ENCODE measurements around the gene ZNF76. TPM values are rescaled to one million over a fixed set of nuclear protein-coding genes. Genes with fewer than 3 reads are reported as not detected.

Gene ZNF76
- total RNA-seq, 2 experiments from 2014 or later, result 31.0 to 59.5 TPM

- no peaks in the 10 kb centered on the region for H3K4me1 ChIP-seq (ENCODE audit: insufficient read depth, low read length, poor library complexity, severe bottlenecking)
- TF ChIP-seq CTCF (conservative IDR thresholded peaks at IDR 0.05; ENCODE audit: low read length) (no peak), EZH2phosphoT487 (IDR thresholded peaks at IDR 0.05; ENCODE audit: borderline replicate concordance, low read depth, low read length) (no peak)
- H3K36me3 ChIP-seq (ENCODE audit: insufficient read depth, low read length), result no peaks in the 10 kb centered on the region
- H4K20me1 ChIP-seq (ENCODE audit: insufficient read depth, low read length), result no peaks in the 10 kb centered on the region; the same call in 1 of the 2 replicates
- no peak overlapping the region for H3K4me3 ChIP-seq (ENCODE audit: low read depth, low read length, poor library complexity, severe bottlenecking)
- no peak overlapping the region for H3K27ac ChIP-seq (ENCODE audit: low read depth, low read length, poor library complexity, severe bottlenecking)
- H3K79me2 ChIP-seq (ENCODE audit: insufficient read depth, low read depth, low read length), result no peaks in the 10 kb centered on the region
- no peaks in the 10 kb centered on the region for H3K9me2 ChIP-seq (ENCODE audit: insufficient read depth, low read length)
- BruUV-seq (replicated peaks), result no TSS peak
- ChIA-PET CTCF (ENCODE audit: unreplicated experiment) (no interaction called here), POLR2A (interaction anchor here (0.6 kb wide), 1 partner anchor 819 kb away, joined by 3 read pairs; no protein-coding TSS in a partner anchor)
- no peak overlapping the region for H3K4me2 ChIP-seq (ENCODE audit: low read length)
- no peaks in the 10 kb centered on the region for H3K9me3 ChIP-seq (ENCODE audit: low read length)
- no peak overlapping the region for H2AFZ ChIP-seq (ENCODE audit: low read length)
- no peak for DNase-seq (ENCODE audit: low spot score)
- intact Hi-C loops (cut with micrococcal nuclease; ENCODE audit: unreplicated experiment), result no loop called here
These were observed 34.8 kb upstream of the ZNF76 start for GRCh38 chr6:35224720-35225119.

GRCh38 chr6:35228481-35228880 is 31.1 kb upstream of the ZNF76 start:
- Histone ChIP-seq H3K9me2 (ENCODE audit: insufficient read depth, low read length) (no peaks in the 10 kb centered on the region), H3K4me1 (ENCODE audit: insufficient read depth, low read length, poor library complexity, severe bottlenecking) (no peaks in the 10 kb centered on the region), H3K79me2 (ENCODE audit: insufficient read depth, low read depth, low read length) (no peaks in the 10 kb centered on the region), H3K27ac (ENCODE audit: low read depth, low read length, poor library complexity, severe bottlenecking) (no peak overlapping the region), H3K9me3 (ENCODE audit: low read length) (no peaks in the 10 kb centered on the region), H3K4me3 (ENCODE audit: low read depth, low read length, poor library complexity, severe bottlenecking) (no peak overlapping the region), H3K4me2 (ENCODE audit: low read length) (no peak overlapping the region), H4K20me1 (ENCODE audit: insufficient read depth, low read length) (no peaks in the 10 kb centered on the region), H2AFZ (ENCODE audit: low read length) (no peak overlapping the region), H3K36me3 (ENCODE audit: insufficient read depth, low read length) (no peaks in the 10 kb centered on the region)
- ChIA-PET CTCF (ENCODE audit: unreplicated experiment) (no interaction called here), POLR2A (interaction anchor here (0.6 to 1.3 kb wide), 4 partner anchors 9 to 181 kb away, joined by 3 to 7 read pairs (median 4); no protein-coding TSS in a partner anchor)
- intact Hi-C loops (cut with micrococcal nuclease; ENCODE audit: unreplicated experiment), result no loop called here
- no peak for TF ChIP-seq EZH2phosphoT487 (IDR thresholded peaks at IDR 0.05; ENCODE audit: borderline replicate concordance, low read depth, low read length)
- no peak for TF ChIP-seq CTCF (conservative IDR thresholded peaks at IDR 0.05; ENCODE audit: low read length)
- no peak for DNase-seq (ENCODE audit: low spot score)
- no TSS peak for BruUV-seq (replicated peaks)

- no peak overlapping the region for H2AFZ ChIP-seq (ENCODE audit: low read length)
- H3K79me2 ChIP-seq (ENCODE audit: insufficient read depth, low read depth, low read length), result no peaks in the 10 kb centered on the region
- ChIA-PET CTCF (ENCODE audit: unreplicated experiment) (interaction anchor here (0.5 kb wide), 1 partner anchor 1591 kb away, joined by 4 read pairs; no protein-coding TSS in a partner anchor), POLR2A (interaction anchor here (0.6 to 1.3 kb wide), 2 partner anchors 8 to 177 kb away, joined by 4 to 7 read pairs; no protein-coding TSS in a partner anchor)
- no peaks in the 10 kb centered on the region for H3K9me3 ChIP-seq (ENCODE audit: low read length)
- H3K4me1 ChIP-seq (ENCODE audit: insufficient read depth, low read length, poor library complexity, severe bottlenecking), result no peaks in the 10 kb centered on the region
- intact Hi-C loops (cut with micrococcal nuclease; ENCODE audit: unreplicated experiment), result no loop called here
- no peak overlapping the region for H3K4me3 ChIP-seq (ENCODE audit: low read depth, low read length, poor library complexity, severe bottlenecking)
- H3K4me2 ChIP-seq (ENCODE audit: low read length), result no peak overlapping the region
- BruUV-seq (replicated peaks), result no TSS peak
- no peak for TF ChIP-seq EZH2phosphoT487 (IDR thresholded peaks at IDR 0.05; ENCODE audit: borderline replicate concordance, low read depth, low read length)
- TF ChIP-seq CTCF (conservative IDR thresholded peaks at IDR 0.05; ENCODE audit: low read length), result no peak
- no peak for DNase-seq (ENCODE audit: low spot score)
- no peaks in the 10 kb centered on the region for H4K20me1 ChIP-seq (ENCODE audit: insufficient read depth, low read length)
- H3K36me3 ChIP-seq (ENCODE audit: insufficient read depth, low read length), result no peaks in the 10 kb centered on the region
- no peaks in the 10 kb centered on the region for H3K9me2 ChIP-seq (ENCODE audit: insufficient read depth, low read length)
- no peak overlapping the region for H3K27ac ChIP-seq (ENCODE audit: low read depth, low read length, poor library complexity, severe bottlenecking)
These were observed 30.2 kb upstream of the ZNF76 start for GRCh38 chr6:35229304-35229703.

All from OCI-LY7 (cell line).